ENCODE results near the gene TLCD3B. TPM values are rescaled to one million over a fixed set of nuclear protein-coding genes. Genes with fewer than 3 reads are reported as not detected.

The TLCD3B gene
- total and polyA plus RNA-seq, 9 of the 15 experiments (the other 6 are each of a cell fraction or from before 2014, with no cell fraction given), result 0.10 to 0.52 (median 0.23) TPM; not detected in 4

- peak; percentile 32 to 57 (median 46) for DNase-seq (ENCODE audit: extremely low read depth in 1 of 4, low spot score in 3 of 4)
- Histone ChIP-seq H4K20me1 (replicated peaks; ENCODE audit: control insufficient read depth, insufficient read depth, low read length) (peaks cover 13% of the 10 kb centered on the region; the same call in 1 of the 2 replicates), H3K4me3 (no peak overlapping the region), H2AFZ (ENCODE audit: low read depth, low read length) (no peak overlapping the region), H3K27ac (ENCODE audit: extremely low read depth, low read depth, low read length) (no peak overlapping the region), H3K4me2 (ENCODE audit: insufficient read depth, low read length) (no peak overlapping the region), H3K4me1 (replicated peaks in 1 of 2; ENCODE audit: control insufficient read depth in 2 of 2, insufficient read depth in 2 of 2, low read length in 2 of 2) (peaks cover 0 to 25% of the 10 kb centered on the region in 2 experiments; a peak in 2 of 5 replicates), H3K9ac (ENCODE audit: insufficient read depth in 1 of 2, low read depth in 2 of 2, low read length in 2 of 2) (no peak overlapping the region), H3K9me3 (replicated peaks; ENCODE audit: control insufficient read depth, insufficient read depth, low read depth, low read length) (no peaks in the 10 kb centered on the region), H3K36me3 (ENCODE audit: control insufficient read depth, insufficient read depth, low read length) (no peaks in the 10 kb centered on the region), H3K79me2 (ENCODE audit: control insufficient read depth, insufficient read depth, low read length) (no peaks in the 10 kb centered on the region), H3K9me1 (ENCODE audit: control insufficient read depth, insufficient read depth, low read length) (peaks cover 3% of the 10 kb centered on the region), H3K27me3 (ENCODE audit: control insufficient read depth in 2 of 2, insufficient read depth in 2 of 2, low read length in 2 of 2) (peaks cover 14 to 54% of the 10 kb centered on the region in 2 experiments; a peak in 4 of 5 replicates)
- peak; percentile 70 for FAIRE-seq
- intact Hi-C loops (cut with micrococcal nuclease), result no loop called here
- ChIA-PET POLR2A (no interaction called here), CTCF (ENCODE audit: low intra/inter-chr PET ratio) (no interaction called here)
- BruUV-seq (replicated peaks), result no TSS peak
- in situ Hi-C loops (cut with MboI), result no loop called here
- WGBS (ENCODE audit: insufficient coverage, low coverage, missing lambda C conversion rate), result 8% methylated on average over 7 of the region's 7 CpGs
- ATAC-seq, result peak; percentile 28; the same call in 2 of the 3 replicates
- peak; percentile 68 for TF ChIP-seq TCF3 (CRISPR knock-in tag; IDR thresholded peaks at IDR 0.05)
- 0 out of 2 replicates have a peak, but pooled peaks have one; percentile 6 for TF ChIP-seq PKNOX1 (IDR thresholded peaks at IDR 0.05)
- TF ChIP-seq SMAD3 (CRISPR knock-in tag; conservative IDR thresholded peaks at IDR 0.05), result no peak
- TF ChIP-seq MCM2 (IDR thresholded peaks at IDR 0.05; ENCODE audit: low read depth), result no peak
- peak; percentile 97 to 98 for TF ChIP-seq KDM1A (IDR thresholded peaks at IDR 0.05)
- TF ChIP-seq BHLHE40 (IDR thresholded peaks at IDR 0.05; ENCODE audit: low read length), result 0 out of 2 replicates have a peak, but pooled peaks have one; percentile 13
- no peak for TF ChIP-seq STAT5A (IDR thresholded peaks at IDR 0.05; ENCODE audit: borderline replicate concordance, low read length)
- peak; percentile 47; the same call in 1 of the 2 replicates for TF ChIP-seq TAL1 (IDR thresholded peaks at IDR 0.05)
- TF ChIP-seq FOXP1 (CRISPR knock-in tag; IDR thresholded peaks at IDR 0.05), result no peak
- TF ChIP-seq ZFP30 (CRISPR knock-in tag; IDR thresholded peaks at IDR 0.05; ENCODE audit: borderline replicate concordance), result no peak
- TF ChIP-seq MEIS2 (IDR thresholded peaks at IDR 0.05; ENCODE audit: partially characterized antibody), result peak; percentile 20
- TF ChIP-seq HDAC1 (IDR thresholded peaks at IDR 0.05), result peak in 1 of 2 experiments; percentile 77; a peak in 2 of 4 replicates
- peak; percentile 98 for TF ChIP-seq ZNF316 (IDR thresholded peaks at IDR 0.05)
- TF ChIP-seq COPS2 (conservative IDR thresholded peaks at IDR 0.05), result no peak
- TF ChIP-seq VEZF1 (CRISPR knock-in tag; IDR thresholded peaks at IDR 0.05), result peak; percentile 22; the same call in 1 of the 2 replicates
- no peak for TF ChIP-seq KDM2B (CRISPR knock-in tag; IDR thresholded peaks at IDR 0.05)
- TF ChIP-seq C11orf30 (IDR thresholded peaks at IDR 0.05; ENCODE audit: low read depth), result peak; percentile 96
- TF ChIP-seq EGR1 (conservative IDR thresholded peaks at IDR 0.05), result peak; percentile 80
- TF ChIP-seq ARID3A (IDR thresholded peaks at IDR 0.05; ENCODE audit: borderline replicate concordance, low read depth, low read length), result no peak
- peak; percentile 55 for TF ChIP-seq CREM (IDR thresholded peaks at IDR 0.05; ENCODE audit: low read depth)
- no peak for TF ChIP-seq MXD1 (CRISPR knock-in tag; IDR thresholded peaks at IDR 0.05; ENCODE audit: borderline replicate concordance, poor library complexity, severe bottlenecking)
These were observed 2.2 kb upstream of the TLCD3B start for GRCh38 chr16:30033270-30033669.

Data from K562 (cell line).